ENCODE data around the gene DSTN.

GRCh38 chr20:17642404-17643269, 72.8 kb downstream of the DSTN start:
- TF ChIP-seq CTCF (IDR thresholded peaks at IDR 0.05 in 8 of 11, conservative IDR thresholded peaks at IDR 0.05 in 3 of 11) (no peak), POLR2AphosphoS5 (IDR thresholded peaks at IDR 0.05) (peak in 1 of 3 donors; percentile 17), POLR2A (IDR thresholded peaks at IDR 0.05) (no peak)
